ENCODE results near the gene SLC35B3.
"Not testable (repeated sequence)": the region's sequence is repeated elsewhere in the genome, so short reads cannot be mapped to it uniquely, and the experiment has no call there.

Gene SLC35B3

GRCh38 chr6:8405946-8406345 is 29.4 kb downstream of the SLC35B3 start:
- not testable (repeated sequence) for DNase-seq

GRCh38 chr6:8402546-8402945 is 32.8 kb downstream of the SLC35B3 start:
- no peak for DNase-seq

DNA sequence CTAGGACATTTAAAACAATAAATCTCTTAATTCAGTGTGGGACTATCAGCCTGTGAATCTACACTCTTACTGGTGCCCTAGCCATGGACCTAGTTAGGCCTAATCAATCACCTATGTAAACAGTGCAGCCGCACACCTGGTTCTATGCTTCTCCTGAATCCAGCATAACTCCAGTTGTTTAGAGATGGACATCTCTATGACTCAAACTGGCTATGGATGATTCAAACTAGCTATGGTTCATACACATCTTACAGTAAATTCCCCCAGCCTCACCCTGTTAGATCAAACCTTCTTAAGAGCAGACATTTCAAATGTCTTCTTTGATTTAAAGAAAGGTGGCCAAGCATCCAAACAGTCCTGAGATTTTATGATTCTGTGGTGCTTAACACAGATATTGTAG is 34.7 kb downstream of the SLC35B3 start:
- DNase-seq, result no peak

GRCh38 chr6:8392569-8392968 is 42.8 kb downstream of the SLC35B3 start:
- DNase-seq, result no peak

DNA sequence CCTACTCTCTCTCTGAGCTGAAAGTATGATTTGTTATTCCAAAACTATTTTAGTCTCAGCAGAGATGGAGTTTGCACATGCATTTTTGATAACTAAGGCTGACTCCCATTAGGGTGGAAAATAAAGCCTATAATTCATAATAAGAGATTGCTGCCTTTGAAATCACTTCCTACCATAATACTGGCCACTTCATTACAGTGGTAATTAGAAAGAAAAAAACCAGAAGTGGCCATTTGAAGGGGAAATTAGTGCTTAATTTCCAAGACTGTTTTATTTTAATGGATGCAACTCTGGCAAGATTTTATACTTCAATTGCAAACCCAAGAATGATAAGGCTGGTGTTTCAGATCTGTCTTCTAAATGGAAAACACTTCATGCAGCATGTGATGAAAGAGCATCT is 43.4 kb downstream of the SLC35B3 start:
- DNase-seq, result no peak

DNA sequence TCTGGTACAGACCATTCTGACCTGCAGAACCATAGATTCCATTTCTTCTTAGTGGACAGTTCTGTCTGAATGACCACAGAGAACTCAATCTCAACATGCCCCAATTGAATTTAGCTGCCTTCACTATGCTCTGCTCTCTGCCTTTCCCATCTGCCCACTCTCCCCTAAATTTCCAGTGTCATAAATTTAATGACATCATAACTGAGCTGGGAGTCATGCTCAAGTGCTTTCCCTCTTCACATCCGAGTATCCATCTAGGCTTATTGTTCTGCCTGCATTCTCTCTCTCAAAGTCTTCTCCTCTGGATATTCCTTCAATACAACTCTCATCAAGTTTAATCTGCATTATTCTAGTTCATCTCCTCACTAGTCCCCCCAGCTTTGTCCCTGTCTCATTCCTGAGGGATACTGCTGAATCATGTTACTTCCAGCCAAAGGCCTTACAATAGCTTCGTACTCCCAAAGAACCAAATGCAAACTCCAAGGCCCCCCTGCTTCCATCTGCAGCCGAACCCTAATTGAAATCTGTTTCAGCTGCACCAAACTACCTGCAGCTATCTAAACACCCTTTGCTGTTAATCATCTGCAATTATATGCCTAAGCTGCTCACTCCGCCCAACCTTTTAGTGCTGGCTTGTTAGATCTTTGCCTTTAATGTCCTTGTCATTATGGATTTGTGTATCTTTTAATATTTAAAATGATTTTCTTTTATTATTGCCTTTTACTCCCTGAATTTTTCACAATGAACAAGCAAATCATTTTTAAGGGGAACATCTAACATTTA is 46.1 kb downstream of the SLC35B3 start:
- DNase-seq, result no peak

DNA sequence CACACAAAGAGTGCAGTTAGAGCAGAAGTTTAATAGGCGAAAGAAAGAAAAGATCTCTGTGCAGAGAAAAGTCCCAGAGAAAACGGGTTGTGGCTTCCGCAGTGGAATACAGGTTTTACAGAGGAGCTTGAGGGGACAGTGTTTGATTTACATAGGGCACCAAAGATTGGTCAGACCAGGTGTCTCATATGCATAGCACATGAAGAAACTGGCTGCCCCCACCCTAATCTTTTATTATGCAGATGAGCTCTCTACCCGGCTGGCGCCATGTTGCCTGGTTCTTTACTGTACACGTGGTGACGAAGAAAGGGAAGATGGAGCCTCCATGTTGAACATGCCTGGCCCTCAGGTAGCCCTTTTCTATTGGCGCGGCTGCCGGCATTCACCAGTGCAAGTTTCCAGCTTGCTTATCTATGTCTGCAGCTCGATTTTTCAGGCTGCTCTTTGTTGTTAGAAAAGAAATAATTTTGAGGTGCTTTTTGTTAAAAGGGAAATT is 47.4 kb downstream of the SLC35B3 start:
- no peak for DNase-seq

- no peak for DNase-seq
These were observed 51.8 kb downstream of the SLC35B3 start for GRCh38 chr6:8383584-8383983.

DNA sequence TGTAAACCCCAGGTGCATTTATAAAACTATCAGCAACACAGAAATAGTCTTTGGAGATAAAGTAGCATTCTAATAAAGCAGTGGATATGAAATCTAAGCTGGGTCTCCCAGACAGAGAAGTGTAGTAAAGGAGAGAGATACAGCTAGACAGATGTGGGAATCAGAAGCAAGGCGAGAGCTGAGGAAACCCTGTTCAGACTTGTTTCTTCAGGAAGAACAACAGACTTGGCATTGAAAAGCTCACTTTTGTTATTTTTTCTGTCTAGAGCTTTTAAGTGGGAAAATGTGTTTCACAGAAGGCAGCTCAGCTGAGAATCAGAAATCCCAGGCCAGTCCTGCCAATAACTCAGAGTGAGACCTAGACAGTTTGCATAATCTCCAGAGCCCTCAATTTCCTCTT is 52.9 kb downstream of the SLC35B3 start:
- DNase-seq, result no peak

- DNase-seq, result no peak
These were observed 59.4 kb downstream of the SLC35B3 start for GRCh38 chr6:8375916-8376315.

All from CD4-positive, alpha-beta T cell treated with Interferon alpha-2 for 1 hour (primary cell).